GM19395 (cell line): ENCODE results near the gene PCSK1N.

Experiments used
- ATAC-seq: cut with Tn5 transposase; IDR thresholded peaks from one replicate; pipeline ENCODE4 v1.9.1; 2021; ENCODE audit warnings: mild to moderate bottlenecking, moderate library complexity; ENCODE audit not compliant: unreplicated experiment

The PCSK1N gene

GRCh38 chrX:48791063-48791820, 44.2 kb downstream of the PCSK1N start:
- ATAC-seq, result no peak

GRCh38 chrX:48790477-48790876, 44.9 kb downstream of the PCSK1N start:
- no peak for ATAC-seq

GRCh38 chrX:48789366-48790220, 45.8 kb downstream of the PCSK1N start:
- no peak for ATAC-seq

- no peak for ATAC-seq
Measured at GRCh38 chrX:48787505-48788443, 47.6 kb downstream of the PCSK1N start.

GRCh38 chrX:48786825-48787504, 48.4 kb downstream of the PCSK1N start:
- ATAC-seq, result no peak

GRCh38 chrX:48786341-48786800, 49.0 kb downstream of the PCSK1N start, which contains the start of gene GATA1:
GATA1 (plus strand) TSS chrX:48786590; CDS start chrX:48791110, 4,520 bp downstream.
- ATAC-seq, result no peak

GRCh38 chrX:48785540-48786214, 49.7 kb downstream of the PCSK1N start:
- ATAC-seq, result no peak

GRCh38 chrX:48785186-48785539, 50.2 kb downstream of the PCSK1N start:
- no peak for ATAC-seq

GRCh38 chrX:48784726-48785125, 50.7 kb downstream of the PCSK1N start:
- no peak for ATAC-seq

GRCh38 chrX:48782795-48783194, 52.6 kb downstream of the PCSK1N start:
- ATAC-seq, result no peak

- no peak for ATAC-seq
Measured at GRCh38 chrX:48782216-48782615, 53.2 kb downstream of the PCSK1N start.

- no peak for ATAC-seq
Measured at GRCh38 chrX:48781705-48782104, 53.7 kb downstream of the PCSK1N start.
